Mesendoderm (in vitro differentiated cells): ENCODE results near the gene HIVEP1.
A peak's percentile ranks its signal among the peaks of the same experiment; 100 is the strongest.

Experiments used
- DNase-seq: peaks from one replicate; pipeline ENCODE4 v3.0.0; 2013
- H2AK5ac ChIP-seq: 2 replicates; pipeline ENCODE4 v1.6.1; 2013; ENCODE audit warnings: low read length, inconsistent platforms
- H2BK120ac ChIP-seq: 2 replicates; pipeline ENCODE4 v1.6.1; 2013; ENCODE audit warnings: low read depth, mild to moderate bottlenecking, low read length, moderate library complexity, mixed read lengths
- H2BK15ac ChIP-seq: replicated peaks from 2 replicates; pipeline ENCODE4 v1.6.1; 2013; ENCODE audit warnings: low read depth, mild to moderate bottlenecking, moderate library complexity
- H2BK5ac ChIP-seq: 2 replicates; pipeline ENCODE4 v1.6.1; 2013; ENCODE audit warnings: low read length, inconsistent platforms
- H3K18ac ChIP-seq: 2 replicates; pipeline ENCODE4 v1.6.1; 2013; ENCODE audit warnings: mild to moderate bottlenecking, low read length, mixed read lengths
- H3K23ac ChIP-seq: one replicate; pipeline ENCODE4 v1.6.1; 2013; ENCODE audit warnings: low read length
- H3K27ac ChIP-seq: 2 replicates; pipeline ENCODE4 v1.5.1; 2013; ENCODE audit warnings: low read depth, mild to moderate bottlenecking, inconsistent platforms, low read length, moderate library complexity
- H3K27me3 ChIP-seq: 2 replicates; pipeline ENCODE4 v1.6.1; 2013; ENCODE audit warnings: low read length, control low read depth, mild to moderate bottlenecking, inconsistent platforms; ENCODE audit not compliant: insufficient read depth, poor library complexity
- H3K36me3 ChIP-seq: 2 replicates; pipeline ENCODE4 v1.6.1; 2013; ENCODE audit warnings: low read length, inconsistent platforms; ENCODE audit not compliant: control insufficient read depth, insufficient read depth
- H3K4ac ChIP-seq: one replicate; pipeline ENCODE4 v1.6.1; 2013; ENCODE audit warnings: low read depth, mild to moderate bottlenecking, low read length, moderate library complexity
- H3K4me1 ChIP-seq: 2 replicates; pipeline ENCODE4 v1.6.1; 2013; ENCODE audit warnings: low read depth, low read length, inconsistent platforms; ENCODE audit not compliant: control insufficient read depth
- H3K4me2 ChIP-seq: 2 replicates; pipeline ENCODE4 v1.6.1; 2013; ENCODE audit warnings: low read length
- H3K4me3 ChIP-seq: 2 replicates; pipeline ENCODE4 v1.5.1; 2013; ENCODE audit warnings: mild to moderate bottlenecking, low read length
- H3K56ac ChIP-seq: one replicate; pipeline ENCODE4 v1.6.1; 2013; ENCODE audit warnings: low read length
- H3K79me1 ChIP-seq: 2 replicates; pipeline ENCODE4 v1.6.1; 2013; ENCODE audit warnings: low read length, inconsistent platforms
- H3K79me2 ChIP-seq: 2 replicates; pipeline ENCODE4 v1.6.1; 2013; ENCODE audit warnings: mild to moderate bottlenecking, low read length; ENCODE audit not compliant: control insufficient read depth, insufficient read depth
- H3K9ac ChIP-seq: 2 replicates; pipeline ENCODE4 v1.6.1; 2013; ENCODE audit warnings: low read length, inconsistent platforms
- H4K5ac ChIP-seq: one replicate; pipeline ENCODE4 v1.6.1; 2013; ENCODE audit warnings: low read length
- H4K8ac ChIP-seq: one replicate; pipeline ENCODE4 v1.6.1; 2013; ENCODE audit warnings: low read depth, mild to moderate bottlenecking, control low read depth, low read length, moderate library complexity
- WGBS: extraction: QIAGEN DNeasy Blood & Tissue Kit; methylation state at CpG from one replicate; pipeline ENCODE4 v1.1.7; 2013; ENCODE audit warnings: low lambda C conversion rate, missing lambda C conversion rate; ENCODE audit not compliant: insufficient coverage; ENCODE audit errors: extremely low coverage; 5-methylcytosine and 5-hydroxymethylcytosine counted together

The HIVEP1 gene

GRCh38 chr6:12138936-12139335 is 126.8 kb downstream of the HIVEP1 start:
- DNase-seq = no peak
- Histone ChIP-seq H2AK5ac (no peak overlapping the region), H3K4ac (no peak overlapping the region), H4K8ac (no peak overlapping the region), H3K4me3 (no peak overlapping the region), H2BK5ac (no peak overlapping the region), H3K27ac (no peak overlapping the region), H3K27me3 (no peaks in the 10 kb centered on the region), H2BK15ac (no peak overlapping the region), H3K79me1 (no peaks in the 10 kb centered on the region), H3K56ac (no peak overlapping the region), H3K18ac (no peak overlapping the region), H3K36me3 (peaks cover 2% of the 10 kb centered on the region), H3K79me2 (no peaks in the 10 kb centered on the region), H3K23ac (no peak overlapping the region), H4K5ac (no peak overlapping the region), H3K4me1 (no peaks in the 10 kb centered on the region), H3K9ac (no peak overlapping the region), H3K4me2 (no peak overlapping the region), H2BK120ac (no peak overlapping the region)
- no CpG with 5 or more reads among the region's 4 CpGs for WGBS

- H2AK5ac ChIP-seq = no peak overlapping the region
- H4K5ac ChIP-seq = no peak overlapping the region
- no CpG with 5 or more reads among the region's 6 CpGs for WGBS
- H3K27ac ChIP-seq = no peak overlapping the region
- H3K79me1 ChIP-seq = no peaks in the 10 kb centered on the region
- H2BK120ac ChIP-seq = no peak overlapping the region
- H3K4me3 ChIP-seq = no peak overlapping the region
- no peak overlapping the region for H2BK5ac ChIP-seq
- no peaks in the 10 kb centered on the region for H3K4me1 ChIP-seq
- H3K79me2 ChIP-seq = no peaks in the 10 kb centered on the region
- H3K27me3 ChIP-seq = no peaks in the 10 kb centered on the region
- H3K4me2 ChIP-seq = no peak overlapping the region
- no peak overlapping the region for H3K23ac ChIP-seq
- no peak overlapping the region for H2BK15ac ChIP-seq
- no peaks in the 10 kb centered on the region for H3K36me3 ChIP-seq
- no peak overlapping the region for H3K4ac ChIP-seq
- H3K56ac ChIP-seq = no peak overlapping the region
- H4K8ac ChIP-seq = no peak overlapping the region
- H3K18ac ChIP-seq = no peak overlapping the region
- DNase-seq = no peak
- no peak overlapping the region for H3K9ac ChIP-seq
Observed at GRCh38 chr6:12147557-12148316, 135.6 kb downstream of the HIVEP1 start.

GRCh38 chr6:12148317-12148801 is 136.2 kb downstream of the HIVEP1 start:
- DNase-seq = no peak
- Histone ChIP-seq H3K18ac (no peak overlapping the region), H2BK15ac (no peak overlapping the region), H3K27me3 (no peaks in the 10 kb centered on the region), H3K4me3 (no peak overlapping the region), H3K36me3 (no peaks in the 10 kb centered on the region), H3K4me2 (no peak overlapping the region), H4K8ac (no peak overlapping the region), H3K79me2 (no peaks in the 10 kb centered on the region), H2BK5ac (no peak overlapping the region), H2BK120ac (no peak overlapping the region), H3K4ac (no peak overlapping the region), H3K4me1 (no peaks in the 10 kb centered on the region), H3K9ac (no peak overlapping the region), H3K56ac (no peak overlapping the region), H3K79me1 (no peaks in the 10 kb centered on the region), H4K5ac (no peak overlapping the region), H3K27ac (no peak overlapping the region), H3K23ac (no peak overlapping the region), H2AK5ac (no peak overlapping the region)
- no CpG with 5 or more reads among the region's 3 CpGs for WGBS

- H2BK120ac ChIP-seq = no peak overlapping the region
- H3K18ac ChIP-seq = no peak overlapping the region
- no peak overlapping the region for H4K5ac ChIP-seq
- H3K79me2 ChIP-seq = no peaks in the 10 kb centered on the region
- H2AK5ac ChIP-seq = no peak overlapping the region
- H3K4me2 ChIP-seq = no peak overlapping the region
- H3K4me3 ChIP-seq = no peak overlapping the region
- H3K27me3 ChIP-seq = no peaks in the 10 kb centered on the region
- H4K8ac ChIP-seq = no peak overlapping the region
- H3K56ac ChIP-seq = no peak overlapping the region
- H3K4ac ChIP-seq = no peak overlapping the region
- H3K27ac ChIP-seq = no peak overlapping the region
- DNase-seq = no peak
- no CpG with 5 or more reads among the region's 4 CpGs for WGBS
- H2BK5ac ChIP-seq = no peak overlapping the region
- H3K9ac ChIP-seq = no peak overlapping the region
- no peaks in the 10 kb centered on the region for H3K4me1 ChIP-seq
- no peak overlapping the region for H2BK15ac ChIP-seq
- H3K79me1 ChIP-seq = no peaks in the 10 kb centered on the region
- no peak overlapping the region for H3K23ac ChIP-seq
- H3K36me3 ChIP-seq = no peaks in the 10 kb centered on the region
Observed at GRCh38 chr6:12148841-12149240, 136.7 kb downstream of the HIVEP1 start.

- Histone ChIP-seq H3K4me2 (no peak overlapping the region), H3K4ac (no peak overlapping the region), H3K36me3 (no peaks in the 10 kb centered on the region), H3K56ac (no peak overlapping the region), H3K4me1 (no peaks in the 10 kb centered on the region), H2BK120ac (no peak overlapping the region), H3K9ac (no peak overlapping the region), H3K23ac (no peak overlapping the region), H2BK15ac (no peak overlapping the region), H4K5ac (no peak overlapping the region), H2AK5ac (no peak overlapping the region), H3K27ac (no peak overlapping the region), H3K18ac (peak overlapping the region; percentile 68), H3K79me2 (no peaks in the 10 kb centered on the region), H3K79me1 (no peaks in the 10 kb centered on the region), H2BK5ac (no peak overlapping the region), H4K8ac (no peak overlapping the region), H3K27me3 (no peaks in the 10 kb centered on the region), H3K4me3 (no peak overlapping the region)
- DNase-seq = no peak
- WGBS = 100% methylated on average over 2 of the region's 11 CpGs
Observed at GRCh38 chr6:12149944-12150510, 137.9 kb downstream of the HIVEP1 start.
